Trophoblast cell (in vitro differentiated cells and primary cell): ENCODE data around the gene CCDC192.

Experiments
- DNase-seq, 2 donors: peaks; one replicate each; pipeline ENCODE4 v3.0.0-alpha.2; 2016
- H2AFZ ChIP-seq: 2 replicates; pipeline ENCODE4 v1.6.1; 2013; ENCODE audit warnings: low read length, moderate library complexity, mild to moderate bottlenecking; ENCODE audit not compliant: insufficient read depth, poor library complexity
- H2AK5ac ChIP-seq: 2 replicates; pipeline ENCODE4 v1.6.1; 2013; ENCODE audit warnings: mild to moderate bottlenecking, low read length
- H2BK120ac ChIP-seq: 2 replicates; pipeline ENCODE4 v1.6.1; 2013; ENCODE audit warnings: low read length, mild to moderate bottlenecking, moderate library complexity; ENCODE audit not compliant: insufficient read depth, poor library complexity
- H2BK12ac ChIP-seq: 2 replicates; pipeline ENCODE4 v1.6.1; 2013; ENCODE audit warnings: mild to moderate bottlenecking, low read length, moderate library complexity
- H2BK5ac ChIP-seq: 2 replicates; pipeline ENCODE4 v1.6.1; 2013; ENCODE audit warnings: low read length, low read depth, moderate library complexity, mild to moderate bottlenecking; ENCODE audit not compliant: poor library complexity
- H3K14ac ChIP-seq: 2 replicates; pipeline ENCODE4 v1.6.1; 2013; ENCODE audit warnings: mild to moderate bottlenecking, low read length
- H3K18ac ChIP-seq: 2 replicates; pipeline ENCODE4 v1.6.1; 2013; ENCODE audit warnings: mild to moderate bottlenecking, low read length
- H3K23ac ChIP-seq: 2 replicates; pipeline ENCODE4 v1.6.1; 2013; ENCODE audit warnings: low read length
- H3K27ac ChIP-seq: 2 replicates; pipeline ENCODE4 v1.5.1; 2013; ENCODE audit warnings: low read depth, mild to moderate bottlenecking, inconsistent platforms, low read length, moderate library complexity
- H3K27me3 ChIP-seq: 2 replicates; pipeline ENCODE4 v1.6.1; 2013; ENCODE audit warnings: inconsistent platforms, mild to moderate bottlenecking, low read length, moderate library complexity; ENCODE audit not compliant: insufficient read depth
- H3K36me3 ChIP-seq, 2 experiments: 1 replicate in 1 of 2; 2 replicates in 1 of 2; pipeline ENCODE4 v1.6.1; 2013; ENCODE audit warnings: low read length in 2 of 2, mild to moderate bottlenecking in 2 of 2, moderate library complexity in 1 of 2; ENCODE audit not compliant: insufficient read depth in 2 of 2, control insufficient read depth in 1 of 2
- H3K4ac ChIP-seq: 2 replicates; pipeline ENCODE4 v1.6.1; 2013; ENCODE audit warnings: low read depth, mild to moderate bottlenecking, low read length, moderate library complexity
- H3K4me1 ChIP-seq, 2 experiments: 1 replicate in 1 of 2; 2 replicates in 1 of 2; pipeline ENCODE4 v1.6.1; 2013; ENCODE audit warnings: low read length in 2 of 2, mild to moderate bottlenecking in 2 of 2, moderate library complexity in 1 of 2; ENCODE audit not compliant: insufficient read depth in 2 of 2, control insufficient read depth in 1 of 2
- H3K4me2 ChIP-seq: 2 replicates; pipeline ENCODE4 v1.6.1; 2013; ENCODE audit warnings: inconsistent platforms, mild to moderate bottlenecking, low read length, moderate library complexity
- H3K4me3 ChIP-seq: 2 replicates; pipeline ENCODE4 v1.5.1; 2013; ENCODE audit warnings: mild to moderate bottlenecking, low read depth, low read length, inconsistent platforms
- H3K79me1 ChIP-seq: one replicate; pipeline ENCODE4 v1.6.1; 2013; ENCODE audit warnings: low read length
- H3K79me2 ChIP-seq: 2 replicates; pipeline ENCODE4 v1.6.1; 2013; ENCODE audit warnings: low read length, mild to moderate bottlenecking; ENCODE audit not compliant: control insufficient read depth, insufficient read depth, poor library complexity
- H3K9ac ChIP-seq: 2 replicates; pipeline ENCODE4 v1.6.1; 2013; ENCODE audit warnings: mild to moderate bottlenecking, low read length
- H3K9me3 ChIP-seq: 2 replicates; pipeline ENCODE4 v1.6.1; 2013; ENCODE audit warnings: low read depth, mild to moderate bottlenecking, control low read depth, inconsistent platforms, low read length; ENCODE audit not compliant: insufficient read depth
- H4K12ac ChIP-seq: 2 replicates; pipeline ENCODE4 v1.6.1; 2013; ENCODE audit warnings: low read depth, mild to moderate bottlenecking, low read length, moderate library complexity
- H4K8ac ChIP-seq: 2 replicates; pipeline ENCODE4 v1.6.1; 2013; ENCODE audit warnings: low read depth, mild to moderate bottlenecking, low read length, moderate library complexity
- H4K91ac ChIP-seq: one replicate; pipeline ENCODE4 v1.6.1; 2013; ENCODE audit warnings: low read depth, mild to moderate bottlenecking, low read length, moderate library complexity
- WGBS: extraction: QIAGEN DNeasy Blood & Tissue Kit; methylation state at CpG from one replicate; pipeline ENCODE4 v1.1.7; 2013; ENCODE audit warnings: missing lambda C conversion rate; ENCODE audit not compliant: insufficient read length, insufficient coverage; ENCODE audit errors: extremely low coverage; 5-methylcytosine and 5-hydroxymethylcytosine counted together

CCDC192 gene

GRCh38 chr5:127941646-127942045, 238.5 kb downstream of the CCDC192 start:
- no peak overlapping the region for H3K4me2 ChIP-seq

GRCh38 chr5:127942246-127943060, 239.3 kb downstream of the CCDC192 start:
- Histone ChIP-seq H3K14ac (no peak overlapping the region), H3K79me2 (no peaks in the 10 kb centered on the region), H2AFZ (no peak overlapping the region), H3K4me1 (no peaks in the 10 kb centered on the region), H4K8ac (no peak overlapping the region), H3K79me1 (no peaks in the 10 kb centered on the region), H3K36me3 (no peaks in the 10 kb centered on the region), H4K91ac (no peak overlapping the region), H2BK12ac (no peak overlapping the region), H4K12ac (no peak overlapping the region), H3K4ac (no peak overlapping the region), H2BK120ac (no peak overlapping the region), H3K4me3 (no peak overlapping the region), H2AK5ac (no peak overlapping the region), H3K9me3 (no peaks in the 10 kb centered on the region), H3K23ac (no peak overlapping the region), H3K27ac (no peak overlapping the region), H3K18ac (no peak overlapping the region), H3K27me3 (no peaks in the 10 kb centered on the region), H3K4me2 (no peak overlapping the region), H2BK5ac (no peak overlapping the region), H3K9ac (no peak overlapping the region)
- DNase-seq: no peak
- WGBS: no CpG with 5 or more reads among the region's 3 CpGs

More at GRCh38 chr5:127941646-127942045, 238.5 kb downstream of the CCDC192 start:
- no peak overlapping the region for H3K4me3 ChIP-seq
- no peak overlapping the region for H4K12ac ChIP-seq
- no peaks in the 10 kb centered on the region for H3K79me1 ChIP-seq
- H3K4ac ChIP-seq: no peak overlapping the region
- no peak overlapping the region for H3K14ac ChIP-seq
- no peak overlapping the region for H4K8ac ChIP-seq
- no peak overlapping the region for H4K91ac ChIP-seq
- WGBS: no CpG with 5 or more reads among the region's 9 CpGs
- no peaks in the 10 kb centered on the region for H3K36me3 ChIP-seq
- H3K27me3 ChIP-seq: no peaks in the 10 kb centered on the region
- no peak overlapping the region for H3K9ac ChIP-seq
- H3K27ac ChIP-seq: no peak overlapping the region
- H3K9me3 ChIP-seq: no peaks in the 10 kb centered on the region
- no peaks in the 10 kb centered on the region for H3K4me1 ChIP-seq
- no peak overlapping the region for H2BK5ac ChIP-seq
- H2AK5ac ChIP-seq: no peak overlapping the region
- H3K18ac ChIP-seq: no peak overlapping the region
- H2BK12ac ChIP-seq: no peak overlapping the region
- DNase-seq: peak in 1 of 2 donors; percentile 49
- H3K79me2 ChIP-seq: no peaks in the 10 kb centered on the region
- H3K23ac ChIP-seq: no peak overlapping the region
- H2AFZ ChIP-seq: no peak overlapping the region
- H2BK120ac ChIP-seq: no peak overlapping the region

GRCh38 chr5:127943061-127943371, 239.8 kb downstream of the CCDC192 start:
- H2BK120ac ChIP-seq: no peak overlapping the region
- no peak overlapping the region for H2BK12ac ChIP-seq
- H3K9ac ChIP-seq: no peak overlapping the region
- no peak overlapping the region for H2AFZ ChIP-seq
- H2BK5ac ChIP-seq: no peak overlapping the region
- H4K12ac ChIP-seq: no peak overlapping the region
- no peaks in the 10 kb centered on the region for H3K27me3 ChIP-seq
- no peaks in the 10 kb centered on the region for H3K4me1 ChIP-seq
- H3K4me3 ChIP-seq: no peak overlapping the region
- H3K4me2 ChIP-seq: no peak overlapping the region
- no peaks in the 10 kb centered on the region for H3K79me2 ChIP-seq
- no peak overlapping the region for H3K23ac ChIP-seq
- WGBS: no CpG with 5 or more reads among the region's 4 CpGs
- H3K14ac ChIP-seq: no peak overlapping the region
- H3K4ac ChIP-seq: no peak overlapping the region
- no peak overlapping the region for H4K8ac ChIP-seq
- no peak overlapping the region for H2AK5ac ChIP-seq
- H3K9me3 ChIP-seq: no peaks in the 10 kb centered on the region
- H3K36me3 ChIP-seq: no peaks in the 10 kb centered on the region
- DNase-seq: no peak
- H4K91ac ChIP-seq: no peak overlapping the region
- no peaks in the 10 kb centered on the region for H3K79me1 ChIP-seq
- no peak overlapping the region for H3K27ac ChIP-seq
- H3K18ac ChIP-seq: no peak overlapping the region

GRCh38 chr5:127944125-127944524, 240.9 kb downstream of the CCDC192 start:
- Histone ChIP-seq H3K79me2 (no peaks in the 10 kb centered on the region), H3K36me3 (no peaks in the 10 kb centered on the region), H3K4me3 (no peak overlapping the region), H3K9me3 (no peaks in the 10 kb centered on the region), H2BK120ac (no peak overlapping the region), H3K4me1 (no peaks in the 10 kb centered on the region), H2BK12ac (no peak overlapping the region), H2AK5ac (no peak overlapping the region), H2BK5ac (no peak overlapping the region), H3K27me3 (no peaks in the 10 kb centered on the region), H3K4ac (no peak overlapping the region), H2AFZ (no peak overlapping the region), H4K12ac (no peak overlapping the region), H4K8ac (no peak overlapping the region), H3K14ac (no peak overlapping the region), H3K9ac (no peak overlapping the region), H3K79me1 (no peaks in the 10 kb centered on the region), H4K91ac (no peak overlapping the region), H3K27ac (no peak overlapping the region), H3K23ac (no peak overlapping the region), H3K18ac (no peak overlapping the region), H3K4me2 (no peak overlapping the region)
- DNase-seq: peak; percentile 46 to 81
- WGBS: no CpG with 5 or more reads among the region's 5 CpGs
